DOHH2 (cell line): ENCODE results near the gene PARVB.

Source experiments
- CTCF ChIP-seq: fragments of 200-600 bp; sonication (generic); IDR thresholded peaks from one replicate; pipeline ENCODE4 v1.5.1; 2014; ENCODE audit warnings: antibody characterized with exemption, mild to moderate bottlenecking, low read depth, low read length; ENCODE audit not compliant: poor library complexity, severe bottlenecking
- EZH2phosphoT487 ChIP-seq: fragments of 200-600 bp; sonication (generic); IDR thresholded peaks from 2 replicates; pipeline ENCODE4 v1.6.1; 2017; ENCODE audit warnings: borderline replicate concordance, mild to moderate bottlenecking, antibody characterized with exemption, low read length, moderate library complexity, mixed read lengths

- no peak for TF ChIP-seq CTCF
- TF ChIP-seq EZH2phosphoT487: no peak
These were observed 166.9 kb downstream of the PARVB start for GRCh38 chr22:44191036-44191454.
